ENCODE results near the gene BRIP1.

Gene BRIP1

DNA sequence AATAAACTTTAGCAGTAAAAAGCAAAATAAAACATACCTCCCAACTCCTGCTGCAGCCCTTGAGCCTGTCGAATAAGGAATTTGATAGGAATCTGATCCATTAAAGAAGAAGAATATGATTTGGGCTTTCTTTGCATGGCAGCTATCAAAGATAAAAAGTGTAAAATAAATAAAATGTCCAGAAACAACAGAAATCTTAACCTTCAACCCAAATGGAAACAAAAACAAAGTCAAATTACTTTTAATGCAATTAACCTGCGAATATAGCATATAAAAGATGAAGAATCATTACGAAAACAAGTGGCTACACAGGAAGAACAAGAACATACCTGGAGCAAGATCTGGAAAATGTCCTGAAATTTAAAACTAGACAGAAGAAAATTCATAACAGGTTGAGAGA is 21.5 kb upstream of the BRIP1 start:
- TF ChIP-seq, protein P1, sequence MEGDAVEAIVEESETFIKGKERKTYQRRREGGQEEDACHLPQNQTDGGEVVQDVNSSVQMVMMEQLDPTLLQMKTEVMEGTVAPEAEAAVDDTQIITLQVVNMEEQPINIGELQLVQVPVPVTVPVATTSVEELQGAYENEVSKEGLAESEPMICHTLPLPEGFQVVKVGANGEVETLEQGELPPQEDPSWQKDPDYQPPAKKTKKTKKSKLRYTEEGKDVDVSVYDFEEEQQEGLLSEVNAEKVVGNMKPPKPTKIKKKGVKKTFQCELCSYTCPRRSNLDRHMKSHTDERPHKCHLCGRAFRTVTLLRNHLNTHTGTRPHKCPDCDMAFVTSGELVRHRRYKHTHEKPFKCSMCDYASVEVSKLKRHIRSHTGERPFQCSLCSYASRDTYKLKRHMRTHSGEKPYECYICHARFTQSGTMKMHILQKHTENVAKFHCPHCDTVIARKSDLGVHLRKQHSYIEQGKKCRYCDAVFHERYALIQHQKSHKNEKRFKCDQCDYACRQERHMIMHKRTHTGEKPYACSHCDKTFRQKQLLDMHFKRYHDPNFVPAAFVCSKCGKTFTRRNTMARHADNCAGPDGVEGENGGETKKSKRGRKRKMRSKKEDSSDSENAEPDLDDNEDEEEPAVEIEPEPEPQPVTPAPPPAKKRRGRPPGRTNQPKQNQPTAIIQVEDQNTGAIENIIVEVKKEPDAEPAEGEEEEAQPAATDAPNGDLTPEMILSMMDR (conservative IDR thresholded peaks at IDR 0.05) = no peak
- no peak overlapping the region for H3K27ac ChIP-seq

DNA sequence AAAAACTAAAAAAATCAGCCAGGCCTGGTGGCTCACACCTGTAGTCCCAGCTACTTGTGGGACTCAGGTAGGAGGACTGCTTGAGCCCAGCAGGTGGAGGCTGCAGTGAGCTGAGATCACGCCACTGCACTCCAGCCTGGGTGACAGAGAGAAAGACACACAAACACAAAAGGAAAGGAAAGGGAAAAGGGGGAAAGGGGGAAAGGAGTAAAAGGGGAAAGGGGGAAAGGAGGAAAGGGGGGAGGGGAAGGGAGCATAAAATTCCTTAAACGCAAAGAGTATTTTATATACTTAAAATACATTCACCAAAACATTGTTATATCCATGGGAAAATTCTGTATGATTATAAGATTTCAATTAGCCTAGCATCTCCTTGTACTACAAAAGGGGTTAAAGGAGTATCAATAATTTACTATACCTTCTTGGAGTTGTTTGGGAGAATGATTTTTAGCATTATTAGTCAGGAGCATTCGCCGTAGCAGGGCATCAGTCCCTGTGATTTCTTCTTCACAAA is 17.3 kb upstream of the BRIP1 start:
- TF ChIP-seq, protein P1 (conservative IDR thresholded peaks at IDR 0.05) = no peak
- no peak overlapping the region for H3K27ac ChIP-seq

DNA sequence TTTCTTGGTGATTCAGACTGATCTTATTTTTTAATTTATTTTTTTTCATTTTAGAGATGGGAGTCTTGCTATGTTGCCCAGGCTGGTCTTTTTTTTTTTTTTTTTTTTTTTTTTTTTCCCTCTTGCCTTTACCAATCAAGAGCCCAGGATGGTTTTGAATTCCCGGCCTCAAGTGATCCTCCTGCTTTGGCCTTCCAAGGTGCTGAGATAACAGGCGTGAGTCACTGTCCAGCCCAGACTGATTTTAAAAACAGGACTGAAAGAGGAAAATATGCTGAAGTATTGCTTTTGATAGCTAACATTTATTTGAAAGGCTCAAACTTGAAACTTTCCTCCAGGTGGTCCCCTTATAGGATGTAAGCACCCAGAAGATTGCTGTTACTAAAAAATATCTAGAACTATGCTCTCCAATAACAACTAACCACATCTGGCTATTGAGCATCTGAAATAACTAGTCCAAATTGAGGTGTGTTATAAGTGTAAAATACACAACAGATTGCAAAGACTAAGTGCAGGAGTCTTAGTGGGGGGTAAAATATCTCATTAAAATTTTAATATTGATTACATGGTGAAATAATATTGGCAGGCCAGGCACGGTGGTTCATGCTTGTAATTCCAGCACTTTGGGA is 15.8 kb upstream of the BRIP1 start:
- no peak overlapping the region for H3K27ac ChIP-seq
- TF ChIP-seq, protein P1 (conservative IDR thresholded peaks at IDR 0.05) = no peak

DNA sequence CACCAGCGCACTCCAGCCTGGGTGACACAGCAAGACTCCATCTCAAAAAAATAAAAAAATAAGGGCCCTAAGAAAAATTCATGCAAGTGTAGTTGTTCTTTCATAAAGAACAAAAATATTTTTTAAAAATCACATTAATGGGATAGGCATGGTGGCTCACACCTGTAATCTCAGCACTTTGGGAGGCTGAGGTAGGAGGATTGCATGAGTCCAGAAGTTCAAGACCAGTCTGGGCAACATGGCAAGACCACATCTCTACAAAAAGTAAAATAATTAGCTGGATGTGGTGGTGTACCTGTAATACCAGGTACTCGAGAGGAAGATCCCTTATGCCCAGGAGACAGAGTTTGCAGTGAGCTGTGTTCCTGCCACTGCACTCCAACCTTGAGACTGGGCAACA is 15.2 kb upstream of the BRIP1 start:
- H3K27ac ChIP-seq = no peak overlapping the region
- TF ChIP-seq, protein P1 (conservative IDR thresholded peaks at IDR 0.05) = no peak

DNA sequence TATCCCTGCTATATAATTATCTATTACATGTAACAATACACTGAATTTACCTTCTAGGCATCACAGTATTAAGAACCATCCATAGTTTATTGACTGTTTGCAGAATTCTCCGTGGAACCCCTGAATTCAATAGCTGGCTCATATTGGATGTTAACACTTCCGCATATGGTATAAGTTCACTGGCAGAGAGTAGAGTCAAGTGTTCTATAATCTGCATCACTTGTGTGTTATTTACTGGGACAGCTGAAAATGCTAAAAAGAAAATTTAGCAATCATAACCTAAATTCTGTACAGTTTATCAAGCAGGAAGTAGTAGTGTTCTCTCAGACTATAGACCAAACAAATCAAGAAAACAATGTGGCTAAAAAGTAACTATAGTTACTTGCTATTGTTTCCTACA is 14.5 kb upstream of the BRIP1 start:
- TF ChIP-seq, protein P1 (conservative IDR thresholded peaks at IDR 0.05) = no peak
- no peak overlapping the region for H3K27ac ChIP-seq

DNA sequence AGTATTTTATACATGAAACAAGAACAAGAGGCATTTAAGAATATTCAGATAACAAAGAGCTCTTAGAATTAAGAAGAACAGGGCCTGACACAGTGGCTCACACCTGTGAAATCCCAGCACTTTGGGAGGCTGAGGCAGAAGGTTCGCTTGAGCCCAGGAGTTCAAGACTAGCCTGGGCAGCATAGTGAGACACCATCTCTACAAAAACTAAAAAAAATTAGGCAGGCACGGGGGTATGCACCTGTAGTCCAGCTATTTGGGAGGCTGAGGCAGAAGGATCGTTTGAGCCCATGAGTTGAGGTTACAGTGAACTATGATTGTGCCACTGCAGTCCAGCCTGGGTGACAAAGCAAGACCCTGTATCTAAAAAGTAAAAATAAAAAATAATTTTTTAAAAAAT is 12.5 kb upstream of the BRIP1 start:
- TF ChIP-seq, protein P1 (conservative IDR thresholded peaks at IDR 0.05) = no peak
- no peak overlapping the region for H3K27ac ChIP-seq

DNA sequence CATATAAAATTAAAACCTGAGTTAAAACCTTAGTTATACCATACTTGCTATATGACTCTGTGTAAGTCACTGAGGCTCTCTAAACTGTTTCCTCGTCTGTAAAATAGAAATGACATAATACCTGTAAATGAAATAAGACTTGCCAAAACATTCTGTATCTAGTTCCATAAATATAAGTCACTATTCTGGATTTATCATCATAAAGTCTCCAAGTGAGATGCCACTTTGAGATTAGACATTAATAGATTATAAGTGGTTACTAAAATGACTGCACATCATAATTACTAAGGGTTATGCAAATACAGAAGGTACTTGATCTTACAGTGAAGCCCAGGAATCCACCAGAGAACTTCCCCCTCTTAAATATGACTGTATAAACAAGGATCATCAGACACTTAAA is 12.0 kb upstream of the BRIP1 start:
- H3K27ac ChIP-seq = 0 out of 2 replicates have a peak overlapping the region, but pooled peaks have one; percentile 2
- TF ChIP-seq, protein P1 (conservative IDR thresholded peaks at IDR 0.05) = no peak

All from VCaP (cell line).